GM19463 (cell line): ENCODE measurements around the gene TLCD5.

Experiments used
- ATAC-seq: cut with Tn5 transposase; IDR thresholded peaks from one replicate; pipeline ENCODE4 v1.9.1; 2021; ENCODE audit warnings: mild to moderate bottlenecking, moderate library complexity; ENCODE audit not compliant: unreplicated experiment

TLCD5 gene

DNA sequence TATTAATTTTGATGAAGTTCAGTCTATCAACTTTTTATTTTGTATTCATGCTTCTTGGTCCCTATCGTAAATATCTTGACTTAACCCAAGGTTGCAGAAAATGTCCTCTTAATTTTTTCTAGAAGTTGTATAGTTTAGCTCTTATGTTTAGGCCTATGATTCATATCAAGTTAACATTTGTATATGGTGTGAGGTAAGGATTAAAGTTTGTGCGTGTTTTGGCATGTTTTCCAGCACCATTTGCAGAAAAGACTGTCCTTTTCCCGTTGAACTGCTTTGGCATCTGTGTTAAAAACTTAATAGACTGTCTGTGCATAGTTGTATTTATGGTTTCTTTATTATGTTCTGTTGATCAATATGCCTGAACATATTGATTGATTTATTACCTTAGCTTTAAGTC, 53.4 kb downstream of the TLCD5 start:
- ATAC-seq, result no peak

DNA sequence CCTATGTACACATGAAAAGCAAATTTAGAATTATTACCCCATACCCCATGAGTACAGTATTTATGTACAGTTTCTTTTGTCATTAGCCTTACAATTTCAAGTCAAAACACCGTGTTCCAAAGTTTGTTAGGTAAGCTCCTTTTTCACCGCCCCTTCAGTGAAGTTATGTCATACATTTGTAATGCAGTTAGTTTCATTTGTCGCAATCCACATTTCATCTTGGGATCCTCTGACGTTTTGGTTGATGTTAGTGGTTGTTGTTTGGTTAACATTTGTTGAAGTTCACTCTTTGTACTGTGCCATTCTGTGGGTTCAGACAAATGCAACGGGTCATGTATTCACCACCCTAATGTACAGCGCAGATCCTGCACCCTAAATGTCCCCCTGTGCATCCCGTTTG, 56.3 kb downstream of the TLCD5 start:
- ATAC-seq, result no peak
